ENCODE measurements around the gene TMBIM6. TPM values are rescaled to one million over a fixed set of nuclear protein-coding genes. Genes with fewer than 3 reads are reported as not detected.
"Not testable (repeated sequence)": the region's sequence is repeated elsewhere in the genome, so short reads cannot be mapped to it uniquely, and the experiment has no call there.

The TMBIM6 gene
- total RNA-seq, 3 donors from 2014 or later: 364 to 620 (median 409) TPM

- Histone ChIP-seq H3K27ac (no peak overlapping the region), H3K36me3 (no peaks in the 10 kb centered on the region), H3K27me3 (no peaks in the 10 kb centered on the region), H3K4me3 (no peak overlapping the region), H3K9me3 (no peaks in the 10 kb centered on the region), H3K4me1 (no peaks in the 10 kb centered on the region)
- no peak for DNase-seq (ENCODE audit: low spot score in 2 of 2)
- intact Hi-C loops (cut with DNase I; ENCODE audit: low total_unique reads): no loop called here
- TF ChIP-seq CTCF (IDR thresholded peaks at IDR 0.05) (no peak), POLR2AphosphoS5 (IDR thresholded peaks at IDR 0.05) (no peak), POLR2A (IDR thresholded peaks at IDR 0.05) (no peak)
These were observed 11.3 kb upstream of the TMBIM6 start for GRCh38 chr12:49730050-49730449.

DNA sequence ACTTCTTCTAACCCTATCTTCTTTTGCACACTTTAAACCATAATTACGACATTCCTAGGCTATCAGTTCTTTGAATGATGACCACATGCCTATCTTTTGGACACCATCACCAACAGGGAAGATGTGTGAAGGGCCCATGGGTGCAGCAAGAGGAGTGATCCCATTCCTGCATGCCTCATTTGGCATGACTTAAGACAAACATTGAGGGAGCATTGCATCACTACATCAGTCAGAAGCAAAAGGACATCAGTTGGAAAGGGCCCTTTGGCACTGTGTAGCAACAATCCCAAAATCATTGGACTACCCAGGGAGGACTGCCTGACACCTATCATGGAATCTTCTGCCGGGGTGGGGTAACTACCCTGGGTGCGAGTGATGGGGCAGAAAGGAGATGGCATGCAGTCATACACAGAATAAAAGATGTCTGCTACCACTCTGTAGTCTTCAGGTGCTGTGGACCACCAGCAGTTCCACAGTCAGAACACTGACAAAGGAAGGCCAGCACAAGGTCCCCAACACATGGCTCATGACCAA, 10.7 kb upstream of the TMBIM6 start:
- intact Hi-C loops (cut with DNase I; ENCODE audit: low total_unique reads): no loop called here
- H3K27me3 ChIP-seq: no peaks in the 10 kb centered on the region
- H3K27ac ChIP-seq: no peak overlapping the region
- H3K9me3 ChIP-seq: no peaks in the 10 kb centered on the region
- H3K36me3 ChIP-seq: no peaks in the 10 kb centered on the region
- TF ChIP-seq POLR2A (IDR thresholded peaks at IDR 0.05) (no peak), POLR2AphosphoS5 (IDR thresholded peaks at IDR 0.05) (no peak), CTCF (IDR thresholded peaks at IDR 0.05) (no peak)
- no peak overlapping the region for H3K4me3 ChIP-seq
- no peak for DNase-seq (ENCODE audit: low spot score in 2 of 2)
- H3K4me1 ChIP-seq: no peaks in the 10 kb centered on the region

- DNase-seq (ENCODE audit: low spot score in 2 of 2): no peak
- TF ChIP-seq POLR2A (IDR thresholded peaks at IDR 0.05) (no peak), CTCF (IDR thresholded peaks at IDR 0.05) (no peak), POLR2AphosphoS5 (IDR thresholded peaks at IDR 0.05) (no peak)
- no peaks in the 10 kb centered on the region for H3K4me1 ChIP-seq
- no peaks in the 10 kb centered on the region for H3K9me3 ChIP-seq
- intact Hi-C loops (cut with DNase I; ENCODE audit: low total_unique reads): no loop called here
- H3K36me3 ChIP-seq: no peaks in the 10 kb centered on the region
- no peak overlapping the region for H3K4me3 ChIP-seq
- no peak overlapping the region for H3K27ac ChIP-seq
- no peaks in the 10 kb centered on the region for H3K27me3 ChIP-seq
These were observed 7.9 kb upstream of the TMBIM6 start for GRCh38 chr12:49733219-49734017.

- H3K9me3 ChIP-seq; DNase-seq (ENCODE audit: low spot score in 2 of 2); intact Hi-C loops (cut with DNase I; ENCODE audit: low total_unique reads); H3K4me1 ChIP-seq; H3K36me3 ChIP-seq; H3K4me3 ChIP-seq; H3K27me3 ChIP-seq; H3K27ac ChIP-seq: not testable (repeated sequence)
These were observed 6.5 kb upstream of the TMBIM6 start for GRCh38 chr12:49734900-49735299.

- H3K4me1 ChIP-seq; H3K36me3 ChIP-seq; H3K27ac ChIP-seq; intact Hi-C loops (cut with DNase I; ENCODE audit: low total_unique reads); DNase-seq (ENCODE audit: low spot score in 2 of 2); H3K4me3 ChIP-seq; H3K27me3 ChIP-seq; H3K9me3 ChIP-seq: not testable (repeated sequence)
These were observed 2.6 kb upstream of the TMBIM6 start for GRCh38 chr12:49738721-49739120.

GRCh38 chr12:49740277-49740676, 1.1 kb upstream of the TMBIM6 start:
- H3K27ac ChIP-seq: peak overlapping the region in 1 of 2 donors; percentile 100
- DNase-seq (ENCODE audit: low spot score in 2 of 2); H3K27me3 ChIP-seq; H3K36me3 ChIP-seq; H3K9me3 ChIP-seq; H3K4me1 ChIP-seq; H3K4me3 ChIP-seq; intact Hi-C loops (cut with DNase I; ENCODE audit: low total_unique reads): not testable (repeated sequence)
